Keratinocyte (primary cell): ENCODE data around the gene ABCC3. TPM values are rescaled to one million over a fixed set of nuclear protein-coding genes. Genes with fewer than 3 reads are reported as not detected.

Experiments used
- DNase-seq: peaks from one replicate; pipeline ENCODE4 v3.0.0-alpha.2; 2011; ENCODE audit warnings: low read depth, missing footprints, low spot score
- FAIRE-seq: peaks from 2 replicates; lab custom pipeline; 2011; peaks lifted over from hg19 to GRCh38; lab: Jason Lieb, UNC
- H2AFZ ChIP-seq: 2 replicates; pipeline ENCODE4 v1.6.0; 2012; ENCODE audit warnings: low read length, control low read depth, inconsistent platforms; ENCODE audit not compliant: control insufficient read depth
- H3K27ac ChIP-seq: 2 replicates; pipeline ENCODE4 v1.5.1; 2011; ENCODE audit warnings: low read length; ENCODE audit not compliant: control insufficient read depth, insufficient read depth
- H3K27me3 ChIP-seq: 3 replicates; pipeline ENCODE4 v1.6.0; 2011; ENCODE audit warnings: low read length; ENCODE audit not compliant: control insufficient read depth, insufficient read depth; ENCODE audit errors: extremely low read depth
- H3K36me3 ChIP-seq, 2 experiments: 2 replicates in 1 of 2; 3 replicates in 1 of 2; pipeline ENCODE4 v1.5.1; 2011; ENCODE audit warnings: low read length in 2 of 2, mild to moderate bottlenecking in 1 of 2; ENCODE audit not compliant: control insufficient read depth in 2 of 2, insufficient read depth in 2 of 2; ENCODE audit errors: extremely low read depth in 1 of 2
- H3K4me1 ChIP-seq: 3 replicates; pipeline ENCODE4 v1.5.1; 2011; ENCODE audit warnings: low read length; ENCODE audit not compliant: control insufficient read depth, insufficient read depth; ENCODE audit errors: extremely low read depth
- H3K4me2 ChIP-seq: 3 replicates; pipeline ENCODE4 v1.6.0; 2011; ENCODE audit warnings: low read depth, low read length; ENCODE audit not compliant: control insufficient read depth, insufficient read depth; ENCODE audit errors: extremely low read depth
- H3K4me3 ChIP-seq, 3 experiments: fragments of 200-600 bp in 1 of 3; sonication (generic) in 1 of 3; 2 replicates in 2 of 3; 3 replicates in 1 of 3; pipeline ENCODE4 v1.5.1; 2011 to 2016; ENCODE audit warnings: low read length in 3 of 3, mild to moderate bottlenecking in 3 of 3, control low read depth in 2 of 3, inconsistent platforms in 1 of 3, low read depth in 1 of 3, mixed read lengths in 1 of 3, mixed run types in 1 of 3, moderate library complexity in 1 of 3; ENCODE audit not compliant: control insufficient read depth in 2 of 3, insufficient read depth in 2 of 3; ENCODE audit errors: extremely low read depth in 1 of 3
- H3K79me2 ChIP-seq: 2 replicates; pipeline ENCODE4 v1.6.0; 2012; ENCODE audit warnings: low read length; ENCODE audit not compliant: control insufficient read depth, insufficient read depth
- H3K9ac ChIP-seq: 3 replicates; pipeline ENCODE4 v1.6.0; 2011; ENCODE audit warnings: low read length; ENCODE audit not compliant: control insufficient read depth, insufficient read depth; ENCODE audit errors: extremely low read depth
- H3K9me1 ChIP-seq: 3 replicates; pipeline ENCODE4 v1.6.0; 2011; ENCODE audit warnings: low read length; ENCODE audit not compliant: control insufficient read depth, insufficient read depth; ENCODE audit errors: extremely low read depth
- H3K9me3 ChIP-seq: 2 replicates; pipeline ENCODE4 v1.5.1; 2012; ENCODE audit warnings: low read depth, low read length; ENCODE audit not compliant: control insufficient read depth
- H4K20me1 ChIP-seq: 3 replicates; pipeline ENCODE4 v1.6.0; 2011; ENCODE audit warnings: low read length; ENCODE audit not compliant: control insufficient read depth, insufficient read depth; ENCODE audit errors: extremely low read depth
- CTCF ChIP-seq, 3 experiments: IDR thresholded peaks in 1 of 3; conservative IDR thresholded peaks in 1 of 3; optimal IDR thresholded peaks in 1 of 3; 2 replicates in 2 of 3; 3 replicates in 1 of 3; pipeline versions ENCODE3 to v1.5.1; 2011; ENCODE audit warnings: low read length in 3 of 3, mild to moderate bottlenecking in 3 of 3, moderate library complexity in 2 of 3, control low read depth in 1 of 3, inconsistent platforms in 1 of 3; ENCODE audit not compliant: insufficient read depth in 2 of 3; ENCODE audit errors: extremely low read depth in 1 of 3
- EZH2 ChIP-seq: IDR thresholded peaks from one replicate; pipeline ENCODE4 v1.6.1; 2012; ENCODE audit warnings: inconsistent platforms, mild to moderate bottlenecking, low read length, moderate library complexity
- dilution Hi-C: fragments of 300-500 bp; cut with MboI; formaldehyde crosslinking; loops from one replicate; pipeline ENCODE4 v1.7.0; 2020; ENCODE audit warnings: low sequenced_read_pairs; ENCODE audit not compliant: extremely low pct_ligation_motif_present
- polyA plus RNA-seq, 5 experiments: library from polyadenylated mRNA; depleted of rRNA in 3 of 5; stranded (reverse) in 3 of 5; stranded (forward) in 1 of 5; unstranded in 1 of 5; fragments of >200 nt; gene quantifications; 1 replicate in 1 of 5; 2 replicates in 3 of 5; 3 replicates in 1 of 5; pipeline versions ENCODE4 v1.2.1 to v1.2.3, GENCODE V29; 2011 to 2012; ENCODE audit warnings: missing spikeins in 2 of 5, low read depth in 1 of 5, low replicate concordance in 1 of 5

The ABCC3 gene
- polyA plus RNA-seq, 1 donor (not counting 4 experiments of a cell fraction or from before 2014, with no cell fraction given): 41.7 TPM

- no peak for DNase-seq
- Histone ChIP-seq H3K27me3 (no peaks in the 10 kb centered on the region), H3K4me2 (no peak overlapping the region), H3K9me1 (no peaks in the 10 kb centered on the region), H3K4me1 (no peaks in the 10 kb centered on the region), H2AFZ (no peak overlapping the region), H3K4me3 (no peak overlapping the region), H4K20me1 (peaks cover 25% of the 10 kb centered on the region), H3K79me2 (peaks cover 95% of the 10 kb centered on the region), H3K9ac (no peak overlapping the region), H3K9me3 (no peaks in the 10 kb centered on the region), H3K27ac (no peak overlapping the region), H3K36me3 (peaks cover 11 to 17% of the 10 kb centered on the region in 2 experiments)
- FAIRE-seq: no peak
- dilution Hi-C loops: no loop called here
- TF ChIP-seq EZH2 (no peak), CTCF (optimal IDR thresholded peaks at IDR 0.05 in 1 of 3, IDR thresholded peaks at IDR 0.05 in 1 of 3, conservative IDR thresholded peaks at IDR 0.05 in 1 of 3; ENCODE audit: extremely low read depth in 1 of 3, insufficient read depth in 2 of 3, low read length in 3 of 3) (no peak)
Measured at GRCh38 chr17:50735287-50735686, 100.6 kb downstream of the ABCC3 start.

- peak overlapping the region; percentile 13 for H3K9ac ChIP-seq
- DNase-seq: no peak
- dilution Hi-C loops: no loop called here
- peaks cover 86% of the 10 kb centered on the region for H3K79me2 ChIP-seq
- no peak for FAIRE-seq
- no peak overlapping the region for H2AFZ ChIP-seq
- H3K27ac ChIP-seq: no peak overlapping the region
- H3K9me1 ChIP-seq: no peaks in the 10 kb centered on the region
- peaks cover 22 to 24% of the 10 kb centered on the region in 2 experiments for H3K36me3 ChIP-seq
- H3K9me3 ChIP-seq: no peaks in the 10 kb centered on the region
- H3K27me3 ChIP-seq: no peaks in the 10 kb centered on the region
- TF ChIP-seq CTCF (optimal IDR thresholded peaks at IDR 0.05 in 1 of 3, IDR thresholded peaks at IDR 0.05 in 1 of 3, conservative IDR thresholded peaks at IDR 0.05 in 1 of 3; ENCODE audit: extremely low read depth in 1 of 3, insufficient read depth in 2 of 3, low read length in 3 of 3): no peak
- TF ChIP-seq EZH2: no peak
- no peak overlapping the region for H3K4me3 ChIP-seq
- no peaks in the 10 kb centered on the region for H3K4me1 ChIP-seq
- peaks cover 22% of the 10 kb centered on the region for H4K20me1 ChIP-seq
- H3K4me2 ChIP-seq: no peak overlapping the region
Measured at GRCh38 chr17:50737118-50737698, 102.5 kb downstream of the ABCC3 start.
